Measurements from ENCODE around the gene KRT81. TPM values are rescaled to one million over a fixed set of nuclear protein-coding genes. Genes with fewer than 3 reads are reported as not detected.
"Not testable (repeated sequence)": the region's sequence is repeated elsewhere in the genome, so short reads cannot be mapped to it uniquely, and the experiment has no call there.

Gene KRT81
- total and polyA plus RNA-seq, 2 experiments from 2014 or later = 0.11 to 0.34 TPM

DNA sequence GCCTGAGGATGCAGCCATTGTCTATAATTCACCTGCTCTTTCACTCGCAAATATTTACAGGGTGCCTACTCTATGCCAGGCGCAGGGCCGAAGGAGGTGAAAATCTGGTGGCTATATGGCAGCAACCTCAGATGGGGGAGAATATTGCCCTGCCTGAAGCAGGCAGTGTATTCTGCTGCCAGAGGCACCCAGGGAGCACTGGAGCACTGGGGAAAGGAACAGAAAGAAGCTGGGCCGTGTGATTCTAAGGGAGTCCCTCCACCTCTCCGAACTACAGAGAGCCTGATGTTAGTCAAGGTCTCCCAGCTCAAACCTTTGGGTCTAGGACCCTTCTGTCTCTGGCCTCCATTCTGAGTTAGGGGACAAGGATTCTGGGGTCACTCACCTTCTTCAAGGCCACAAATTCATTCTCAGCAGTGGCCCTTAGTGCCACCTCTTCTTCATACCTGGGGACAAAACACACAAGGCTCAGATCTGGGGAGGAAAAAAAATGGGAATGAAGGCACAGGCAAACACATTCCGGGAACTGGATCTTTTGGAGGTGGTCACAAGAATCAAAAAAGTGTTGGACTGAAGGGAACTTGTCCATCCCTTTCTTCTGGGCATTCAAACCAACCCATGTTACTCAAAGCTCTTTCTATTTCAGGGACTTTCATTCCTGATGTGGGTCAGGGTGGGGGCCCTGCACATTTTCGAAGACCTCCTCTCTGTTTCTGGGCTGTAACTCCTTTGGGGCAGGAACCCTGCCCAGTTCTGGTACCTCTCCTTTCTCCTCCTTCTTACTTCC is 36.2 kb downstream of the KRT81 start:
- H3K9ac ChIP-seq = no peak overlapping the region
- H3F3A ChIP-seq (ENCODE audit: insufficient read depth) = no peaks in the 10 kb centered on the region
- 82 to 84% methylated on average over 7 of the region's 7 CpGs for WGBS, 2 experiments (ENCODE audit: low coverage in 1 of 2, low lambda C conversion rate in 2 of 2, missing lambda C conversion rate in 2 of 2)
- no peak for TF ChIP-seq EZH2phosphoT487 (IDR thresholded peaks at IDR 0.05; ENCODE audit: insufficient read depth, low read depth)
- no peak for TF ChIP-seq EZH2 (IDR thresholded peaks at IDR 0.05; ENCODE audit: insufficient read depth, poor library complexity, severe bottlenecking)
- H3K4me2 ChIP-seq (ENCODE audit: unreplicated experiment) = no peak overlapping the region
- no peaks in the 10 kb centered on the region for H3K36me3 ChIP-seq (ENCODE audit: low read depth)
- H3K9me2 ChIP-seq (ENCODE audit: insufficient read depth) = no peaks in the 10 kb centered on the region
- peaks cover 33% of the 10 kb centered on the region for H3K27me3 ChIP-seq (replicated peaks; ENCODE audit: insufficient read depth)
- H2AFZ ChIP-seq = no peak overlapping the region
- H3K27ac ChIP-seq = no peak overlapping the region
- no peak for DNase-seq
- H3K4me3 ChIP-seq = no peak overlapping the region
- no peaks in the 10 kb centered on the region for H3K9me3 ChIP-seq (ENCODE audit: low read depth)
- no peaks in the 10 kb centered on the region for H3K79me2 ChIP-seq (ENCODE audit: insufficient read depth)
- no peaks in the 10 kb centered on the region for H4K20me1 ChIP-seq (ENCODE audit: insufficient read depth)
- no peaks in the 10 kb centered on the region for H3K4me1 ChIP-seq (ENCODE audit: insufficient read depth)
- in situ Hi-C loops (cut with MboI) = no loop called here

DNA sequence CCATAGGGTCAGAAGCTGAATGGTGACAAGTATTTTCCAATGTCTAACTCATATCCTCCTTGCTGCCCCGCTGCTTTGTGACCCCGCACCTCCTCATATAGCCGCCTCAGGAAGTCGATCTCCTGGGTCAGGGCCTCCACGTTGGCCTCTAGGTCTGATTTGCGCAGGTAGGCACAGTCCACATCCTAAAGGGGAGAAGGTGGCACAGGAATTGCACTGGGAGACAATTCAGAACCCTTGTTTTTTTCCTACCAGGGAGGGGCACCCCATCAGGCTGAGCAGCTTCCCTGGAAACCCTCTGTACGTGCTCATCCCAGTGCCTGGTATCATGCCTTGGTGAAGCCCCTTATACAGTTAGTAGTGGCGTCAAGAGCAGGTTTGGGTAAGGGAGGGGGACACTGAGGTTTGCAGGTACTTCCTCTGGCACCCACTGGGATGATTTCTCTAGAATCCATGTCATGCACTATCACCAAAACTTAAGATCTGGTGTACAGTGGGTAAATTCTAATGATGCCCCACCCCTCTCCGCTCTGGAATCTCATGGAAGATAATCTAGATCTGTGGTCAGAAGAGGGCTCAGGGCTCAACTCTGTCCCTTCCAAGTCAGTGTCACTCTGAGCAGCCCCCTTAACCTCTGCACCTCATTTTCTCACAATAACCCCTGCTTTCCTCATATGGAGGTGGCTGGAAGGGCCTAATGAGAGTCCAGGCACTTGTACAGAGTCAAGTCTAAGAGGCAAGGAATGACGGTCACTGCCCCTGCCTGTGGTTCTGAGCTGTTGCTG is 37.0 kb downstream of the KRT81 start:
- Histone ChIP-seq H3K79me2 (ENCODE audit: insufficient read depth) (no peaks in the 10 kb centered on the region), H3K4me2 (ENCODE audit: unreplicated experiment) (no peak overlapping the region), H4K20me1 (ENCODE audit: insufficient read depth) (no peaks in the 10 kb centered on the region), H3K36me3 (ENCODE audit: low read depth) (no peaks in the 10 kb centered on the region), H3K4me1 (ENCODE audit: insufficient read depth) (0 out of 2 replicates have a peak, but pooled peaks cover under 1% of the 10 kb centered on the region), H3K27me3 (replicated peaks; ENCODE audit: insufficient read depth) (peaks cover 26% of the 10 kb centered on the region), H3K9me2 (ENCODE audit: insufficient read depth) (no peaks in the 10 kb centered on the region), H2AFZ (no peak overlapping the region), H3K27ac (no peak overlapping the region), H3K9ac (no peak overlapping the region), H3K9me3 (ENCODE audit: low read depth) (no peaks in the 10 kb centered on the region), H3K4me3 (no peak overlapping the region), H3F3A (ENCODE audit: insufficient read depth) (no peaks in the 10 kb centered on the region)
- DNase-seq = no peak
- in situ Hi-C loops (cut with MboI) = no loop called here
- 82 to 84% methylated on average over 10 of the region's 10 CpGs for WGBS, 2 experiments (ENCODE audit: low coverage in 1 of 2, low lambda C conversion rate in 2 of 2, missing lambda C conversion rate in 2 of 2)
- no peak for TF ChIP-seq EZH2phosphoT487 (IDR thresholded peaks at IDR 0.05; ENCODE audit: insufficient read depth, low read depth)
- TF ChIP-seq EZH2 (IDR thresholded peaks at IDR 0.05; ENCODE audit: insufficient read depth, poor library complexity, severe bottlenecking) = no peak

DNA sequence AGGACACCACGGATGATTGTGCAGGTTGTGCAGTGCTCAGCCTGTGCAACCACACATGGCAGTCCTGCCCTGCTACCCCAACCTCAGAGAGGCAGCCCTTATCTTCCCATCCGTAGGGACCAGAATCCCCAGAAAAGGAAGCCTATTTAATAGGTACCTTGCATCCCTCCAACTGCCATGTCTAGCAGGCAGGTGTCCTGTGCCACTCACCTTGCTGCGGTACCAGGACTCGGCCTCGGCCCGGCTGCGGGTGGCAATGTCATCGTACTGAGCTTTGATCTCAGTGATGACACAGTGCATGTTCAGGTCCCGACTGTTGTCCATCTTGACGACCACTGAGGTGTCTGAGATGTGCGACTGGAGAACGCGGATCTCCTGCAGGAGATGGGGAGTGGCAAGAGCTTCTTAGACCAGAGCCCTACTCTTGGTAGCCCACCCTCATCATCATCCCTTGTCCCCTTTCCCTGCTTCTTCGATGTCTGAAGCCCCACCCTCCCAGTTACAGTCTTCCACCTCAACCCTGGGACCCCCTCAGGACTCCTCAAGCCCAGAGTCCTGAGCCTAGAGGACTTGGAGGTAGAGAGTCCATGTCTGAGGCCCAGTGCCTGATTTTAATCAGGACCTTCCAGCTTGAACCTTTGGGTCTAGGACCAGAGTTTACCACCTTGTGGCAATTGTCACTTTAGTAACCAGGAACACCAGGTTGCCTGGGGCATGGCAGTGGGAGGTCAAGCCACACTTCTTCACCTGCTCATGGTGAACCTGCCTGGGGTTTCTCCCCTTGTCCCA is 37.7 kb downstream of the KRT81 start:
- no peaks in the 10 kb centered on the region for H3K36me3 ChIP-seq (ENCODE audit: low read depth)
- 85 to 90% methylated on average over 14 of the region's 14 CpGs for WGBS, 2 experiments (ENCODE audit: low coverage in 1 of 2, low lambda C conversion rate in 2 of 2, missing lambda C conversion rate in 2 of 2)
- H3K4me1 ChIP-seq (ENCODE audit: insufficient read depth) = peaks cover 8% of the 10 kb centered on the region; the same call in 1 of the 2 replicates
- no peak for DNase-seq
- H2AFZ ChIP-seq = no peak overlapping the region
- no peaks in the 10 kb centered on the region for H3F3A ChIP-seq (ENCODE audit: insufficient read depth)
- no peak overlapping the region for H3K4me2 ChIP-seq (ENCODE audit: unreplicated experiment)
- H4K20me1 ChIP-seq (ENCODE audit: insufficient read depth) = no peaks in the 10 kb centered on the region
- no peak overlapping the region for H3K27ac ChIP-seq
- H3K9me3 ChIP-seq (ENCODE audit: low read depth) = no peaks in the 10 kb centered on the region
- H3K79me2 ChIP-seq (ENCODE audit: insufficient read depth) = no peaks in the 10 kb centered on the region
- no peak for TF ChIP-seq EZH2phosphoT487 (IDR thresholded peaks at IDR 0.05; ENCODE audit: insufficient read depth, low read depth)
- no peak for TF ChIP-seq EZH2 (IDR thresholded peaks at IDR 0.05; ENCODE audit: insufficient read depth, poor library complexity, severe bottlenecking)
- in situ Hi-C loops (cut with MboI) = no loop called here
- H3K27me3 ChIP-seq (replicated peaks; ENCODE audit: insufficient read depth) = peaks cover 18% of the 10 kb centered on the region
- no peak overlapping the region for H3K9ac ChIP-seq
- H3K4me3 ChIP-seq = no peak overlapping the region
- H3K9me2 ChIP-seq (ENCODE audit: insufficient read depth) = no peaks in the 10 kb centered on the region

DNA sequence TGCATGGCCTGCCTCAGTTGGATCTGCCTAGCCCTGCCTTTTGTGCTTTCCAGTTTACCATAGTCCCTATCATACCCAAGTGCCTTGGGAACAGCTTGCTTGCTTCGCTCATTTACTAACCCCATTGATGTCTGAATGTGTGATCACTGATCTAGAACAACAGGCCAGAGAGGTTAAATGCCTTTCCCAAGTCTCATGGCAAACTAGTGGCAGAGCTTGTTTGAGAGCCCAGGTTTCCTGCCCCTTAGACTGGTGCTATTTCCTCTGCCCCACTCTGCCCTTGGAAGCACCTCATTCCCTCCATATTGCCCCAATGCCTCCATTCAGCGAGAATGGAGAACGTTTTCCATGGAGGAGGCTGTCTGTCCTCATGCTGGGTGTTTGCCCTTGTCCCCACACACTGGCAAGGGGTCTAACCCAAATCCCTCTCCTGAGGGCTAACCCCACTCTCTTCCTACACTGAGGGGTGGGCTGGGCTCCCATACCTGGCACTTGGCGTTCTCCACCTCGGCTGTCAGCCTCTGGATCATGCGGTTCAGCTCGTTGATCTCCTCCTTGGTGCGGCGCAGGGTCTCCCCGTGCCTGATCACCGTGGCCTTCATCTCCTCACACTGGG is 38.5 kb downstream of the KRT81 start:
- H4K20me1 ChIP-seq (ENCODE audit: insufficient read depth) = no peaks in the 10 kb centered on the region
- H3K4me2 ChIP-seq (ENCODE audit: unreplicated experiment) = no peak overlapping the region
- TF ChIP-seq EZH2 (IDR thresholded peaks at IDR 0.05; ENCODE audit: insufficient read depth, poor library complexity, severe bottlenecking) (no peak), EZH2phosphoT487 (IDR thresholded peaks at IDR 0.05; ENCODE audit: insufficient read depth, low read depth) (no peak)
- H3K79me2 ChIP-seq (ENCODE audit: insufficient read depth) = no peaks in the 10 kb centered on the region
- DNase-seq = no peak
- peaks cover 8% of the 10 kb centered on the region; the same call in 1 of the 2 replicates for H3K4me1 ChIP-seq (ENCODE audit: insufficient read depth)
- no peaks in the 10 kb centered on the region for H3K36me3 ChIP-seq (ENCODE audit: low read depth)
- H3F3A ChIP-seq (ENCODE audit: insufficient read depth) = no peaks in the 10 kb centered on the region
- H2AFZ ChIP-seq = no peak overlapping the region
- no peaks in the 10 kb centered on the region for H3K9me2 ChIP-seq (ENCODE audit: insufficient read depth)
- WGBS, 2 experiments (ENCODE audit: low coverage in 1 of 2, low lambda C conversion rate in 2 of 2, missing lambda C conversion rate in 2 of 2) = 94 to 95% methylated on average over 10 to 11 of the region's 11 CpGs
- no peak overlapping the region for H3K27ac ChIP-seq
- no peak overlapping the region for H3K4me3 ChIP-seq
- H3K9me3 ChIP-seq (ENCODE audit: low read depth) = no peaks in the 10 kb centered on the region
- in situ Hi-C loops (cut with MboI) = no loop called here
- H3K27me3 ChIP-seq (replicated peaks; ENCODE audit: insufficient read depth) = peaks cover 14% of the 10 kb centered on the region
- H3K9ac ChIP-seq = no peak overlapping the region

DNA sequence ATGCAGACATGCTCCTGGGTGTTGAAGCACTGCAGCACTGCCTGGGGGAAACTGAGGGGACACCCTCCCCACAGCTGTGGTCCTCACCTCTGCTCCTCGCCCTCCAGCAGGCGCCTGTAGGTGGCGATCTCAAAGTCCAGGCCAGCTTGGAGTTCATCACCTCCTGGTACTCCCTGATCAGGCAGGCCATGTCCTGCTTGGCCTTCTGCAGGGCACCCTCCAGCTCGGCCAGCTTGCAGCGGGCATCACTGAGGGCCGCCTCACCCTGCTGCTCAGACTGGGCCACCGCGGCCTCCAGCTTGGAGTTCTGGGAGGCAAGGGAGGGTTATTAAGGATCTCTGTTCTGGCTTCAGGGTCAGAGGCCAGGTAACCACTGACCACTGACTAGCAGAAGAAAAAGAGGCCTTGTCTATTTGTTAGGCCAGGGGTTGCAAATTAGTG is 39.1 kb downstream of the KRT81 start:
- WGBS, 2 experiments (ENCODE audit: low coverage in 1 of 2, low lambda C conversion rate in 2 of 2, missing lambda C conversion rate in 2 of 2) = 85 to 90% methylated on average over 8 of the region's 8 CpGs
- in situ Hi-C loops (cut with MboI); H3K79me2 ChIP-seq (ENCODE audit: insufficient read depth): not testable (repeated sequence)

More for the DNA sequence above, 39.1 kb downstream of the KRT81 start:
- not testable (repeated sequence) for H3F3A ChIP-seq (ENCODE audit: insufficient read depth); H3K27ac ChIP-seq; DNase-seq; H3K9me3 ChIP-seq (ENCODE audit: low read depth); H4K20me1 ChIP-seq (ENCODE audit: insufficient read depth); H3K4me3 ChIP-seq; H3K4me2 ChIP-seq (ENCODE audit: unreplicated experiment); H3K27me3 ChIP-seq (replicated peaks; ENCODE audit: insufficient read depth); H3K9ac ChIP-seq; H3K9me2 ChIP-seq (ENCODE audit: insufficient read depth); H2AFZ ChIP-seq; H3K36me3 ChIP-seq (ENCODE audit: low read depth)
- peaks cover 12% of the 10 kb centered on the region for H3K4me1 ChIP-seq (ENCODE audit: insufficient read depth)
